Naive B cell (primary cell): ENCODE data around the gene CBLN4. TPM values are rescaled to one million over a fixed set of nuclear protein-coding genes. Genes with fewer than 3 reads are reported as not detected.

ENCODE experiments used
- ATAC-seq, 2 donors: fragments of 150-1000 bp; cut with Tn5 transposase; 2 replicates each; pipeline ENCODE4 v1.10.0; 2021; ENCODE audit warnings: low read depth in 2 of 2, mild to moderate bottlenecking in 2 of 2, moderate library complexity in 2 of 2
- DNase-seq: peaks from one replicate; pipeline ENCODE4 v3.0.0; 2022
- H3K27ac Mint-ChIP-seq, 6 donors: one replicate each; pipeline ENCODE4 v1.8.0; 2020 to 2022; ENCODE audit warnings: mild to moderate bottlenecking in 6 of 6, mixed read lengths in 6 of 6, moderate library complexity in 5 of 6, inconsistent platforms in 2 of 6
- H3K27me3 Mint-ChIP-seq, 3 donors: one replicate each; pipeline ENCODE4 v1.8.0; 2021 to 2022; ENCODE audit warnings: mixed read lengths in 3 of 3, mild to moderate bottlenecking in 1 of 3
- H3K36me3 Mint-ChIP-seq, 2 donors: one replicate each; pipeline ENCODE4 v1.8.0; 2020 to 2022; ENCODE audit warnings: mixed read lengths in 2 of 2, inconsistent platforms in 1 of 2, mild to moderate bottlenecking in 1 of 2
- H3K4me1 Mint-ChIP-seq, 3 donors: one replicate each; pipeline ENCODE4 v1.8.0; 2020 to 2022; ENCODE audit warnings: mixed read lengths in 3 of 3, inconsistent platforms in 1 of 3, mild to moderate bottlenecking in 1 of 3, moderate library complexity in 1 of 3
- H3K4me3 Mint-ChIP-seq, 8 donors: one replicate each; pipeline ENCODE4 v1.8.0; 2020 to 2022; ENCODE audit warnings: mild to moderate bottlenecking in 8 of 8, mixed read lengths in 8 of 8, moderate library complexity in 8 of 8, inconsistent platforms in 2 of 8
- H3K9me3 Mint-ChIP-seq, 7 donors: one replicate each; pipeline ENCODE4 v1.8.0; 2020 to 2022; ENCODE audit warnings: mixed read lengths in 7 of 7, mild to moderate bottlenecking in 5 of 7, inconsistent platforms in 2 of 7, moderate library complexity in 1 of 7
- polyA plus RNA-seq, 6 donors: library from polyadenylated mRNA; unstranded; fragments of 300-500 nt; fragmentation: Illumina TruSeq; gene quantifications; one replicate each; pipeline ENCODE4 v1.2.3, GENCODE V29; 2021; ENCODE audit warnings: low read depth in 6 of 6

CBLN4 gene
- polyA plus RNA-seq, 6 donors from 2014 or later: not detected

GRCh38 chr20:55978550-55978949 lies 26.8 kb downstream of the CBLN4 start:
- no peaks in the 10 kb centered on the region for H3K36me3 Mint-ChIP-seq
- H3K9me3 Mint-ChIP-seq: peaks cover 0 to 9% (median 2%) of the 10 kb centered on the region in 7 donors
- H3K4me1 Mint-ChIP-seq: no peaks in the 10 kb centered on the region
- ATAC-seq (no peak), DNase-seq (no peak)
- no peak overlapping the region for H3K4me3 Mint-ChIP-seq
- H3K27me3 Mint-ChIP-seq: peaks cover 0 to 4% (median 0%) of the 10 kb centered on the region in 3 donors
- no peak overlapping the region for H3K27ac Mint-ChIP-seq

GRCh38 chr20:55977690-55978459 lies 27.4 kb downstream of the CBLN4 start:
- H3K36me3 Mint-ChIP-seq: no peaks in the 10 kb centered on the region
- peaks cover 0 to 9% (median 2%) of the 10 kb centered on the region in 7 donors for H3K9me3 Mint-ChIP-seq
- no peak for ATAC-seq
- no peak for DNase-seq
- no peak overlapping the region for H3K27ac Mint-ChIP-seq
- no peak overlapping the region for H3K4me3 Mint-ChIP-seq
- H3K4me1 Mint-ChIP-seq: no peaks in the 10 kb centered on the region
- peaks cover 0 to 4% (median 0%) of the 10 kb centered on the region in 3 donors for H3K27me3 Mint-ChIP-seq

DNA sequence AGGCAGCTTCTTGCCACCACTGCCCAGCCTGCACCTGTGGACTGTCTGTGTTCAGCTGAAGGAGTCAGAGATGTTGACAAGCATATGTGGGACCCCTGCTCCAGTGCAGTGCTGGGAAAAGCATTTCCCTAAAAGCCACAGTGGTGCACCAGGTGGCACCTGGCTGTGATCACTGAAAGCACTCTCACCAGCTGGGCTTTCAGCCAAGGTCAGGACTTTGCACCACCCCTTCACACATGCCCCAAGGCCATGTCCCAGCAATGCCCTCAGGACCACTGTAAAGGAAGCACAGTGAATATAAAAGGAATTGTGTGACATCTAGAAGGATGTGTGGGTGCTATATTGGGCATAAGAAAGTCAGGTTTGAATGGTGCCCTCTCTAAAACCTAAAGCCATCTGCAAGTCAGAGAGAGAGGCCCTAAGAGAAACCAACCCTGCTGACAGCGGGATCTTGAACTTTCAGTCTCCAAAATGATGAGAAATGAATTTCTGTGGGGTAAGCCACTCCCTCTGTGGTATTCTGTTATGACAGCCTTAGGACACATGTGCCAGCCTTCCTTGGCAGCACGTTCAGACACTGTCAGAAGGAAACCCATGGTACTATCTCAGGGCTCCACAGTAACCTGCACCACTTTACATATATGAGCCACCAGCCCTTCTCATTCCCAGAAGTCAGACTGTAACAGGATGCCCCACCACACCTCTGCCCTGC lies 30.7 kb downstream of the CBLN4 start:
- no peaks in the 10 kb centered on the region for H3K27me3 Mint-ChIP-seq
- H3K4me3 Mint-ChIP-seq: no peak overlapping the region
- no peaks in the 10 kb centered on the region for H3K36me3 Mint-ChIP-seq
- no peak for DNase-seq
- H3K9me3 Mint-ChIP-seq: peaks cover 0 to 10% (median 2%) of the 10 kb centered on the region in 7 donors
- H3K27ac Mint-ChIP-seq: peak overlapping the region in 1 of 6 donors; percentile 67
- H3K4me1 Mint-ChIP-seq: no peaks in the 10 kb centered on the region
- ATAC-seq: no peak

DNA sequence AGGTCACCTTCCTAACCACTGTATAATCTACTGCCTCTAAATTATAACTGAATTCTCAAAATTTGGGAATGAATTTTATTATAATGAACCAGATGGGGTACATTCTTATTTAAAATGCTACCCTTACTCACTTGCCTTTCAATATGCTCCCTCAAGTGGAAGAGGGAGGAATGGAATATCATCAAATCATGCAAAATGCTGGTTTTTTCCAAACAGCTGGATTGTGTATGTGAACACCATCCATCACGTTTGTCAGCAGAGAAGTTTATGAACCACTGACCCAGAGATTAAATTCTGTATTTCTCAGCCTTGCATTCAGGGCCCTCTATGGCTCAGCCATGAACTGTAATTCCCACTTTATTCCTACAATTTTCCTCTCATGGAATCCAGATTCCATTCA lies 40.5 kb downstream of the CBLN4 start:
- peaks cover 0 to 12% (median 4%) of the 10 kb centered on the region in 7 donors for H3K9me3 Mint-ChIP-seq
- H3K27me3 Mint-ChIP-seq: no peaks in the 10 kb centered on the region

GRCh38 chr20:55961376-55962330 lies 43.7 kb downstream of the CBLN4 start:
- Mint-ChIP-seq H3K27me3 (no peaks in the 10 kb centered on the region), H3K36me3 (no peaks in the 10 kb centered on the region), H3K4me1 (no peaks in the 10 kb centered on the region), H3K4me3 (no peak overlapping the region), H3K27ac (no peak overlapping the region), H3K9me3 (peaks cover 0 to 9% (median 2%) of the 10 kb centered on the region in 7 donors)
- ATAC-seq (no peak), DNase-seq (no peak)

More for the DNA sequence above, 40.5 kb downstream of the CBLN4 start:
- Mint-ChIP-seq H3K4me3 (no peak overlapping the region), H3K36me3 (no peaks in the 10 kb centered on the region), H3K27ac (no peak overlapping the region), H3K4me1 (no peaks in the 10 kb centered on the region)
- DNase-seq (no peak), ATAC-seq (no peak)

GRCh38 chr20:55953201-55953600 lies 52.1 kb downstream of the CBLN4 start:
- Mint-ChIP-seq H3K27me3 (no peaks in the 10 kb centered on the region), H3K4me1 (no peaks in the 10 kb centered on the region), H3K36me3 (no peaks in the 10 kb centered on the region), H3K27ac (no peak overlapping the region), H3K9me3 (peaks cover 7 to 21% (median 13%) of the 10 kb centered on the region in 7 donors), H3K4me3 (no peak overlapping the region)
- no peak for DNase-seq
- no peak for ATAC-seq

DNA sequence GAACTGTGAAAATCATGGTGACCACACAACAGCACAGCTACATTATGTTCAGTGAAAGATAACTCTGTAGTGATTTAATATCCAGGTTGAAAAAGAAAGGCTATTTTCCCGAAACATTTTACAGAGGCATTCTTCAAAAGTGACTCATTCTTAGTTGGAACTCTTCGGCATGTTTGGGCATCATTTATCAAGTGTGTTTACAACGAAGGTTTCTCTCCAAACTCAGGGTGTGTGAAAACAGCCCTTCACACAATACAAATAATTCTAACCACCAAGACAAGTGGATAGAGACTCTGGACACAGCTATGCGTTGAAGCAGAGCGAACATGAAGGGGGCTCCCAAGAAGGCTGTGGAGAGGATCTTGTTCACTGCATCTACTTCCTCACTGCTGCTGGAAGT lies 57.6 kb downstream of the CBLN4 start:
- Mint-ChIP-seq H3K27ac (no peak overlapping the region), H3K4me1 (no peaks in the 10 kb centered on the region), H3K27me3 (no peaks in the 10 kb centered on the region), H3K36me3 (no peaks in the 10 kb centered on the region), H3K9me3 (peaks cover 3 to 20% (median 10%) of the 10 kb centered on the region in 7 donors), H3K4me3 (no peak overlapping the region)
- DNase-seq: no peak
- no peak for ATAC-seq

Other genes with a start within 250 kb of the CBLN4 start
- gene MC3R, start 243.2 kb upstream of the CBLN4 start, polyA plus RNA-seq: not detected